Neutrophil (primary cell): ENCODE measurements around the gene MYO5A.
A peak's percentile ranks its signal among the peaks of the same experiment; 100 is the strongest.

Source experiments
- H3K27ac ChIP-seq: fragments of 200-600 bp; sonication (generic); 2 replicates; pipeline ENCODE4 v1.5.1; 2016; ENCODE audit warnings: mild to moderate bottlenecking, moderate library complexity
- H3K27me3 ChIP-seq: fragments of 200-600 bp; sonication (generic); 2 replicates; pipeline ENCODE4 v1.6.0; 2016; ENCODE audit warnings: mild to moderate bottlenecking
- H3K36me3 ChIP-seq: fragments of 200-600 bp; sonication (generic); 2 replicates; pipeline ENCODE4 v1.5.1; 2017
- H3K4me1 ChIP-seq, 2 experiments: fragments of 200-600 bp in 1 of 2; sonication (generic) in 1 of 2; 1 replicate in 1 of 2; 2 replicates in 1 of 2; pipeline versions ENCODE4 v1.5.1 to v1.6.1; 2013 to 2016; ENCODE audit warnings: low read depth in 1 of 2, low read length in 1 of 2, mild to moderate bottlenecking in 1 of 2, moderate library complexity in 1 of 2; ENCODE audit not compliant: control insufficient read depth in 1 of 2, insufficient read depth in 1 of 2
- H3K4me3 ChIP-seq, 2 experiments: fragments of 200-600 bp in 1 of 2; sonication (generic) in 1 of 2; 1 replicate in 1 of 2; 2 replicates in 1 of 2; pipeline ENCODE4 v1.5.1; 2013 to 2016; ENCODE audit warnings: low read depth in 1 of 2, low read length in 1 of 2, mild to moderate bottlenecking in 1 of 2, moderate library complexity in 1 of 2
- H3K9me3 ChIP-seq: fragments of 200-600 bp; sonication (generic); 2 replicates; pipeline ENCODE4 v1.5.1; 2016
- CTCF ChIP-seq: fragments of 200-600 bp; sonication (generic); IDR thresholded peaks from 2 replicates; pipeline ENCODE4 v1.5.1; 2016; ENCODE audit warnings: antibody characterized with exemption

MYO5A gene

GRCh38 chr15:52506549-52506948, 22.1 kb downstream of the MYO5A start:
- Histone ChIP-seq H3K36me3 (no peaks in the 10 kb centered on the region), H3K4me1 (peaks cover 18 to 24% of the 10 kb centered on the region in 2 experiments), H3K9me3 (no peaks in the 10 kb centered on the region), H3K4me3 (no peak overlapping the region), H3K27ac (no peak overlapping the region), H3K27me3 (no peaks in the 10 kb centered on the region)
- no peak for TF ChIP-seq CTCF

GRCh38 chr15:52505151-52505550, 23.5 kb downstream of the MYO5A start:
- peaks cover 18 to 24% of the 10 kb centered on the region in 2 experiments for H3K4me1 ChIP-seq
- H3K27ac ChIP-seq, result peak overlapping the region; percentile 66
- no peaks in the 10 kb centered on the region for H3K27me3 ChIP-seq
- no peak for TF ChIP-seq CTCF
- H3K9me3 ChIP-seq, result no peaks in the 10 kb centered on the region
- H3K4me3 ChIP-seq, result no peak overlapping the region
- H3K36me3 ChIP-seq, result no peaks in the 10 kb centered on the region

- no peak for TF ChIP-seq CTCF
- H3K27ac ChIP-seq, result peak overlapping the region; percentile 47
- no peak overlapping the region for H3K4me3 ChIP-seq
- no peaks in the 10 kb centered on the region for H3K27me3 ChIP-seq
- peaks cover 18 to 32% of the 10 kb centered on the region in 2 experiments for H3K4me1 ChIP-seq
- no peaks in the 10 kb centered on the region for H3K9me3 ChIP-seq
- no peaks in the 10 kb centered on the region for H3K36me3 ChIP-seq
These were observed 24.7 kb downstream of the MYO5A start for GRCh38 chr15:52503788-52504496.

GRCh38 chr15:52502608-52503007, 26.1 kb downstream of the MYO5A start:
- peaks cover 18 to 32% of the 10 kb centered on the region in 2 experiments for H3K4me1 ChIP-seq
- H3K36me3 ChIP-seq, result no peaks in the 10 kb centered on the region
- peak overlapping the region; percentile 11 for H3K27ac ChIP-seq
- H3K27me3 ChIP-seq, result no peaks in the 10 kb centered on the region
- no peaks in the 10 kb centered on the region for H3K9me3 ChIP-seq
- no peak for TF ChIP-seq CTCF
- H3K4me3 ChIP-seq, result no peak overlapping the region

GRCh38 chr15:52499506-52499905, 29.2 kb downstream of the MYO5A start:
- no peaks in the 10 kb centered on the region for H3K9me3 ChIP-seq
- H3K27ac ChIP-seq, result peak overlapping the region; percentile 40
- no peaks in the 10 kb centered on the region for H3K27me3 ChIP-seq
- no peaks in the 10 kb centered on the region for H3K36me3 ChIP-seq
- no peak overlapping the region for H3K4me3 ChIP-seq
- no peak for TF ChIP-seq CTCF
- H3K4me1 ChIP-seq, result peaks cover 23 to 37% of the 10 kb centered on the region in 2 experiments
